HUES64 (cell line): Measurements from ENCODE around the gene ZNF282.

Experiments used
- H3K27ac ChIP-seq: 2 replicates; pipeline ENCODE4 v1.7.0; 2013; ENCODE audit warnings: low read depth, low read length, inconsistent platforms
- H3K27me3 ChIP-seq: 2 replicates; pipeline ENCODE4 v1.6.1; 2013; ENCODE audit warnings: mild to moderate bottlenecking, low read length; ENCODE audit not compliant: insufficient read depth
- H3K36me3 ChIP-seq: 2 replicates; pipeline ENCODE4 v1.6.1; 2013; ENCODE audit warnings: mild to moderate bottlenecking, low read length; ENCODE audit not compliant: insufficient read depth
- H3K4me1 ChIP-seq: 2 replicates; pipeline ENCODE4 v1.6.1; 2013; ENCODE audit warnings: mild to moderate bottlenecking, low read length, moderate library complexity; ENCODE audit not compliant: insufficient read depth
- H3K4me3 ChIP-seq: 2 replicates; pipeline ENCODE4 v1.5.1; 2013; ENCODE audit warnings: mild to moderate bottlenecking, low read length, moderate library complexity
- H3K9ac ChIP-seq: 2 replicates; pipeline ENCODE4 v1.6.1; 2013; ENCODE audit warnings: mild to moderate bottlenecking, low read depth, low read length
- H3K9me3 ChIP-seq: 2 replicates; pipeline ENCODE4 v1.6.1; 2013; ENCODE audit warnings: low read depth, low read length; ENCODE audit not compliant: insufficient read depth
- WGBS: fragments of 150-250, 120-280 bp; methylation state at CpG from one replicate; pipeline ENCODE4 v1.1.7; 2013; ENCODE audit warnings: missing lambda C conversion rate; 5-methylcytosine and 5-hydroxymethylcytosine counted together

The ZNF282 gene

GRCh38 chr7:149196151-149196704 is 882 bp downstream of the ZNF282 start:
- Histone ChIP-seq H3K9ac (peak overlapping the region; percentile 96), H3K9me3 (no peaks in the 10 kb centered on the region), H3K4me3 (peak overlapping the region; percentile 96), H3K27ac (no peak overlapping the region; the same call in 1 of the 2 replicates), H3K36me3 (peaks cover 33% of the 10 kb centered on the region), H3K4me1 (no peaks in the 10 kb centered on the region), H3K27me3 (no peaks in the 10 kb centered on the region)
- 11% methylated on average over 15 of the region's 17 CpGs for WGBS

GRCh38 chr7:149196705-149197171 is 1.4 kb downstream of the ZNF282 start:
- H3K27ac ChIP-seq = no peak overlapping the region
- peak overlapping the region; percentile 96 for H3K4me3 ChIP-seq
- no peaks in the 10 kb centered on the region for H3K27me3 ChIP-seq
- peaks cover 38% of the 10 kb centered on the region for H3K36me3 ChIP-seq
- peak overlapping the region; percentile 96 for H3K9ac ChIP-seq
- 49% methylated on average over 7 of the region's 7 CpGs for WGBS
- H3K4me1 ChIP-seq = no peaks in the 10 kb centered on the region
- no peaks in the 10 kb centered on the region for H3K9me3 ChIP-seq

GRCh38 chr7:149197675-149198074 is 2.3 kb downstream of the ZNF282 start:
- WGBS = 81% methylated on average over 4 of the region's 4 CpGs
- Histone ChIP-seq H3K4me3 (no peak overlapping the region), H3K36me3 (peaks cover 43% of the 10 kb centered on the region), H3K27me3 (no peaks in the 10 kb centered on the region), H3K9ac (no peak overlapping the region), H3K4me1 (no peaks in the 10 kb centered on the region), H3K27ac (no peak overlapping the region), H3K9me3 (no peaks in the 10 kb centered on the region)

DNA sequence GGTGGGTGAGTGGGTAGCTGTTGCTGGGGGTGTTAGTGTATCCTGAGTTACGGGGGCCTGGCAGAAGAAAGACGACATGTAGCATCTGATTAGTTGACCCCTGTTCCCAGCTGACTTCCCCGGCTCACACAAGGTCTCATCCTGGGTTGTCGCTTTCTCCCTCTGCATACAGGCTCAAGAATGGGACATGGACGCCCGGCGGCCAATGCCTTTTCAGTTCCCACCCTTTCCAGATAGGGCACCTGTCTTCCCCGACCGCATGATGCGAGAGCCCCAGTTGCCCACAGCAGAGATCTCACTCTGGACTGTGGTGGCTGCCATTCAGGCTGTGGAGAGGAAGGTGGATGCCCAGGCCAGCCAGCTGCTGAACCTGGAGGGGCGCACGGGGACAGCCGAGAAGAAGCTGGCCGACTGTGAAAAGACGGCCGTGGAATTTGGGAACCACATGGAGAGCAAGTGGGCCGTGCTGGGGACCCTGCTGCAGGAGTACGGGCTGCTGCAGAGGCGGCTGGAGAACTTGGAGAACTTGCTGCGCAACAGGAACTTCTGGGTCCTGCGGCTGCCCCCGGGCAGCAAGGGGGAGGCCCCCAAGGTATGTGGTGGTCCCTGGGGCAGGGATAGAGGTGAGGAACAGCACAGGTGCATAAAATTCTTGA is 2.9 kb downstream of the ZNF282 start:
- Histone ChIP-seq H3K27me3 (no peaks in the 10 kb centered on the region), H3K36me3 (peaks cover 49% of the 10 kb centered on the region), H3K9ac (no peak overlapping the region), H3K4me3 (no peak overlapping the region), H3K4me1 (no peaks in the 10 kb centered on the region), H3K9me3 (no peaks in the 10 kb centered on the region), H3K27ac (no peak overlapping the region)
- 93% methylated on average over 22 of the region's 22 CpGs for WGBS

GRCh38 chr7:149199234-149199995 is 4.1 kb downstream of the ZNF282 start:
- peaks cover 60% of the 10 kb centered on the region for H3K36me3 ChIP-seq
- no peak overlapping the region for H3K9ac ChIP-seq
- no peaks in the 10 kb centered on the region for H3K9me3 ChIP-seq
- no peaks in the 10 kb centered on the region for H3K4me1 ChIP-seq
- H3K4me3 ChIP-seq = no peak overlapping the region
- H3K27me3 ChIP-seq = no peaks in the 10 kb centered on the region
- H3K27ac ChIP-seq = no peak overlapping the region
- 88% methylated on average over 6 of the region's 6 CpGs for WGBS

- H3K9ac ChIP-seq = no peak overlapping the region
Observed at GRCh38 chr7:149202831-149203231, 7.5 kb downstream of the ZNF282 start.

GRCh38 chr7:149205690-149206381 is 10.5 kb downstream of the ZNF282 start:
- H3K4me1 ChIP-seq = peaks cover 3% of the 10 kb centered on the region; the same call in 1 of the 2 replicates
- H3K9me3 ChIP-seq = no peaks in the 10 kb centered on the region
- no peak overlapping the region for H3K9ac ChIP-seq
- WGBS = 92% methylated on average over 18 of the region's 18 CpGs
- no peak overlapping the region for H3K4me3 ChIP-seq
- no peaks in the 10 kb centered on the region for H3K27me3 ChIP-seq
- no peak overlapping the region for H3K27ac ChIP-seq
- peaks cover 76% of the 10 kb centered on the region for H3K36me3 ChIP-seq

More at GRCh38 chr7:149202831-149203231, 7.5 kb downstream of the ZNF282 start:
- 94% methylated on average over 6 of the region's 6 CpGs for WGBS
- Histone ChIP-seq H3K4me1 (no peaks in the 10 kb centered on the region), H3K9me3 (no peaks in the 10 kb centered on the region), H3K4me3 (no peak overlapping the region), H3K36me3 (peaks cover 84% of the 10 kb centered on the region), H3K27ac (no peak overlapping the region), H3K27me3 (no peaks in the 10 kb centered on the region)

- no peak overlapping the region for H3K27ac ChIP-seq
- H3K27me3 ChIP-seq = no peaks in the 10 kb centered on the region
- H3K9me3 ChIP-seq = no peaks in the 10 kb centered on the region
- H3K36me3 ChIP-seq = peaks cover 80% of the 10 kb centered on the region
- no peak overlapping the region for H3K4me3 ChIP-seq
- peaks cover 3% of the 10 kb centered on the region; the same call in 1 of the 2 replicates for H3K4me1 ChIP-seq
- 90% methylated on average over 35 of the region's 35 CpGs for WGBS
- no peak overlapping the region for H3K9ac ChIP-seq
Observed at GRCh38 chr7:149207324-149208035, 12.1 kb downstream of the ZNF282 start.

DNA sequence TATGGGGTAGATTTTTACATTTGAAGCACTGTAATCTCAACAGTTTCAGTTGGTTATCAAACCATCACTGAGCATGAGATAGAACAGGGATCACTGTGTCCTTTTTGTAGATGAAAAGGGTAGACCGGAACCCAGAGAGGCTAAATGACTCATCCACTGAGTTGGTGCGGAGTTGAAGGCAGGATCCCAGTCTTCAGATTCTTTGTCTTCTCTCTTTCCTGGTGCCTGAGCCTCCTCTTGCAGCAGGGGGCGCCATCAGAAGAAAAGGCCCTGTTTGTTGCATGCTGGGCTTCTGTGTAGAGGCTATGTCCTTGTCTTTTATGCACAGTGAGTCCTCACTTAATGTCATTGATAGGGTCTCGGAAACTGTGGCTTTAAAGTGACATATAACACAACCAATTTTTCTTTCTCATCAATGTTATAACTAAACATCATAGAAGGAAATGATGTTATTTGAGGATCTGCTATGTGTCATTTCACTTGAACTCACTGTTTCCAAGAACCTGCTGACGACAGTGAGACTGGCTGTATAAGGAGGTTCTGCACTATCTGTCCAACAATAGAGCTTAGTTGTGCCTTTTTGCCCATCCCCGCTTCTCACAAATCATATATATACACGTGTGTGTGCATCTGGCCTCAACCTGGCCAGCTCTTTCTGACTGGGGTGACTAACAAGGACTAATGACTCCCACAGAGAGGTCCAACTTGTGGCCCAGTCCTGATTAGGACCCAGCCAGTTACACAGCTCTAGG is 14.3 kb downstream of the ZNF282 start:
- peaks cover 3% of the 10 kb centered on the region; the same call in 1 of the 2 replicates for H3K4me1 ChIP-seq
- 65% methylated on average over 6 of the region's 7 CpGs for WGBS
- no peak overlapping the region for H3K4me3 ChIP-seq
- H3K27ac ChIP-seq = peak overlapping the region; percentile 64
- no peaks in the 10 kb centered on the region for H3K9me3 ChIP-seq
- H3K36me3 ChIP-seq = peaks cover 81% of the 10 kb centered on the region
- no peaks in the 10 kb centered on the region for H3K27me3 ChIP-seq
- H3K9ac ChIP-seq = no peak overlapping the region; the same call in 1 of the 2 replicates

DNA sequence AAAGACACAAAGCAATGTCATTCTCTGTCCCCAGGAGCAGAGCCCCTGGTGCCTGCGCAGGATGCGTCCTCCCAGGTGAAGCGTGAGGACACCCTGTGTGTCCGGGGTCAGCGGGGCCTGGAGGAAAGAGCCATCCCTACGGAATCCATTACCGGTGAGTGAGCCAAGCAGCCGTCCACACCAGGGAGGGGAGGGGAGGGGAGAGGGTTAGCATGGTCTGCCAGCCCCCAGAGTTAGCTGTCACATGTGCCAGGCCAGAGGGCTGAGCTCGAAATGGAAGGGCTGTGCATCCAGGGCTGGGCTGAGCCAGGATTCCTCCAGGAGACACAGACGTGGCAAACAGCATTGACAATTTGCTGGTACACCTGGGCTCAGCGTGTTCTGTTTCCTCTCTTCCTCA is 15.2 kb downstream of the ZNF282 start:
- Histone ChIP-seq H3K27ac (no peak overlapping the region), H3K36me3 (peaks cover 89% of the 10 kb centered on the region), H3K27me3 (no peaks in the 10 kb centered on the region), H3K4me3 (no peak overlapping the region), H3K4me1 (peaks cover 3% of the 10 kb centered on the region; the same call in 1 of the 2 replicates), H3K9ac (no peak overlapping the region), H3K9me3 (no peaks in the 10 kb centered on the region)
- WGBS = 95% methylated on average over 11 of the region's 11 CpGs
